ENCODE measurements around the gene CISH.

Gene CISH

GRCh38 chr3:50599115-50599715, 12.4 kb downstream of the CISH start:
- DNase-seq (ENCODE audit: low read depth, low spot score), result no peak

DNA sequence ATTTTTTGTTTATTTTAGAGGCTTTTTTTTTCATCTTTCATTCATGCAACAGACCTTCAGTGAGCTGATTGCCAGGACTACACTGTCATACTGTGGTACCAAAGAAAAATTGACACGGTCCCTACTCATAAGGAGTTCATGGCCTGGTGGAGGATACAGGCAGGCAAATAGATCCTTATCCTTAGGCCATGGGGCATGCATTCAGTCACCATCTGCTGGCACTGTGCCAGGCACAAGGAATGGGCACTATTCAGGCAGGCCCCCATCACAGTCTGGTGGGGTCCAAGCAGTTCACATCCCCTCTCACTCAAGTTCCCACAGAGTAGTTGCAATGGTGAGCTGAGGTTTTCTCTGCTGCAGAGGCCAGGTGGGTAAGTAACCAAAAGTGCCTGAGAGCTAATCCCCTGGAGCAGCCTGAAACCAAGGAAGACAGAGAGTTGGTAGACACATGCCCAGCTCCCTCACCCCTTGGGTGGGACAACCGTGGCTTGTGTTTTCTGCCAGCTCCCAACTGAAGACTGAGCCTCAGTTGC, 17.3 kb downstream of the CISH start:
- DNase-seq (ENCODE audit: low read depth, low spot score), result no peak

DNA sequence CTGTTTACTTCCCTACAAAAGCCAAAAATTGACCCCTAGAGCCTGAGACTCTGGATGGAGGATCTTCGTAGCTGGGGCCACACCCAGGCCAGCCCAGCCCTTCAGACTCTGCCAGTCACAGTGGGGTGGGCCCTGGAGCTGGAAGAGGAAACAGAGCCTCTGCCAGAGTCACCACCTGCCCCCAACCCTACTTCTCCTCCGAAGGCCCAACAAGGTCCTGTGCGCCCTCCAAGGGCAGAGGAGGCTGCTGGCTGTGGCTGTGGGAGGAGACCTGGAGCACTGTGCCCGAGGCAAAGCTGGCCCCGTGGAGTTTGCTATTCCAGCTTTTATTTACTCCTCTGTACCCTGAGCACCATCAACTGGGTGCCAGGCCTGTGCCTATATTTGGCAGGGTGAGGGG, 19.0 kb downstream of the CISH start:
- no peak for DNase-seq (ENCODE audit: low read depth, low spot score)

DNA sequence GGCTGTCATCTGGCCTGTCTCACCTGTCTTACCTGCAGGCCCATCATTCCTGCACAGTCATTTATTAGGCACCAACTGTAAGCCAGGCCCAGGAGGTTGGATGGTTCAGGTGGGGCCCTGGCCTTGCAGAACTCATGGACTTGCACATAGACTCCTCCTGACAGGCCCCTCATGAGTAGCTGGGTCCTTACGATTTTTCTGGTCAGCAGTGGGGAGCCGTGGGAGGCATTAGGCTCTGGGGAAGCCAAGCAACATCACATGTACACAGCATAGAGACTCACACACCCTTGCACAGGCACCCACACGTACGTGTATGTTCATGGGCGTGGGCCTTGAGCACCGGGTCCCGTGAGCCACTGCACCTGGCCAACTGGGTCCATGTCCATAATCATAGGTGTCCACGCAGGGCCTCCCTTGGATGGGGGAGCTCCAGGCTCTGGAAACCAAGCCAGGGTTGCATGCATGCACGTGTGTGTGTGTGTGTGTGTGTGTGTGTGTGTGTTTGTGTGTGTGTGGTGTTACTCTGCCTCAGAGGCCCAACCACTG, 20.3 kb downstream of the CISH start:
- DNase-seq (ENCODE audit: low read depth, low spot score), result no peak

- DNase-seq (ENCODE audit: low read depth, low spot score), result no peak
Measured at GRCh38 chr3:50588759-50589433, 22.7 kb downstream of the CISH start.

GRCh38 chr3:50587806-50588758, 23.5 kb downstream of the CISH start:
- DNase-seq (ENCODE audit: low read depth, low spot score), result no peak

DNA sequence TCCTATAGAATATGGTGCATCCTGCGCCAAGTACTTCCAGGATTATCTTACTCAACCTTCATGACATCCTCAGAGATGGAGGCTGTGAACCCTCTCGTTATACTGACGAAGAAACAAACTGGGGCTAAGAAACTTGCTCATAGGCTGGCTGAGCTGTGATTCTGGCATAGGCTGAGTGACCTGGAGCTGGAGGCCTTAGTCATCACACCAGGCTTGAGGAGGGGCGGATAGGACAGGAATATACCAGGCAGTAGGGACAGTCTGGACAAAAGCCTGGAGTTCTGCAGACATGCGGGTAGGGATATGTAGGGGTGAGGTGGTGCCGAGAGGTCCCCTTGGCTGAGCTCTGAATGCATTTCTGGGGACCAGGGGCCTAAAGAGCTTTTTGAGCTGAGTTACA, 24.2 kb downstream of the CISH start:
- no peak for DNase-seq (ENCODE audit: low read depth, low spot score)

GRCh38 chr3:50586763-50587070, 24.9 kb downstream of the CISH start:
- no peak for DNase-seq (ENCODE audit: low read depth, low spot score)

- DNase-seq (ENCODE audit: low read depth, low spot score), result no peak
Measured at GRCh38 chr3:50585919-50586762, 25.4 kb downstream of the CISH start.

- DNase-seq (ENCODE audit: low read depth, low spot score), result no peak
Measured at GRCh38 chr3:50584391-50584790, 27.2 kb downstream of the CISH start.

- DNase-seq (ENCODE audit: low read depth, low spot score), result no peak
Measured at GRCh38 chr3:50583897-50584296, 27.7 kb downstream of the CISH start.

- no peak for DNase-seq (ENCODE audit: low read depth, low spot score)
Measured at GRCh38 chr3:50582083-50582482, 29.5 kb downstream of the CISH start.

- no peak for DNase-seq (ENCODE audit: low read depth, low spot score)
Measured at GRCh38 chr3:50581459-50581842, 30.1 kb downstream of the CISH start.

GRCh38 chr3:50580683-50581458, 30.7 kb downstream of the CISH start:
- no peak for DNase-seq (ENCODE audit: low read depth, low spot score)

DNA sequence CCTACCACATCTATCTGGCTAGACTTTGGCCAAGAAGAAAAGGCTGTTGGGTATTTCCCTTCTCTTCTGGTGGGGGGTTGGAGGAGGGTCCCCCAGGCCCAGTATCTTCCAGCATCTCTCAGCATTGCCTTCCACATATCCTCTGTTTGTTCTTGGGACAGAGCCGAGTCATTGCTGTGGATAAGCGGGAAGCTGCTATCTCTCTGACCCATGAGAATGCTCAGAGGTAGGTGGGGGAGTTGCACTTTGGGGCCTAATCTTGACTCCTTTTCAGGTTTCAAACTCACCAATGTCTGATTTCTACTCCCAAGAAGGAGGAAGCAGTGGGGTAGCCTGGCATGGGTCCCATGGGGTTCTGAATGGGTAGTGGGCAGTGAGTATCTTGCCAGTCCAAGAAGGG, 34.2 kb downstream of the CISH start:
- no peak for DNase-seq (ENCODE audit: low read depth, low spot score)

- DNase-seq (ENCODE audit: low read depth, low spot score), result no peak
Measured at GRCh38 chr3:50575372-50575771, 36.2 kb downstream of the CISH start.

DNA sequence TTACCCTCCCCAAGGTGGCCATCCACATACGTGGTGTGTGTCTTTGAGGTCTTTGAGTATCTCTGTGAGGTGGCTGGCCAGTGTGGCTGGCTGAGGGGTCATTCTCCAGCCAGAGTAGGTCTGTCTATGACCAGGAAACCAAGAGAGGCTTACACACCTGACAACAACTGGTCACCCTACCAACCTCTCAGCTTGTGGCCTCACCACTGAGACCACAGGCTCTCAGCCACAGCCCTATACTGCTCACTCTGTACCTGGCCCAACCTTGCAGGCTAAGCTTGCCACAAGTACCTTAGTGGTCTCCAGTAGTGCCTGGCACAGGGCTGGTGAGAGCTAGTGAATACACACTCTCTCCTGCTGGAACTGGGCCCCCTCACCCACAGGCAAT, 37.1 kb downstream of the CISH start:
- DNase-seq (ENCODE audit: low read depth, low spot score), result no peak

- no peak for DNase-seq (ENCODE audit: low read depth, low spot score)
Measured at GRCh38 chr3:50573566-50574443, 37.8 kb downstream of the CISH start.

GRCh38 chr3:50572801-50573371, 38.7 kb downstream of the CISH start:
- DNase-seq (ENCODE audit: low read depth, low spot score), result no peak
